Nephron (organoid): ENCODE results near the gene DCST1.

Experiments
- H3K27ac Mint-ChIP-seq, 3 experiments: 2 replicates each; pipeline ENCODE4 v1.8.0; 2020; ENCODE audit warnings: mixed read lengths in 3 of 3, mild to moderate bottlenecking in 2 of 3, moderate library complexity in 1 of 3
- H3K27me3 Mint-ChIP-seq: 2 replicates; pipeline ENCODE4 v1.8.0; 2021; ENCODE audit warnings: low read depth, mild to moderate bottlenecking, moderate library complexity, mixed read lengths
- H3K36me3 Mint-ChIP-seq: 2 replicates; pipeline ENCODE4 v1.8.0; 2020; ENCODE audit warnings: low read depth, mixed read lengths
- H3K4me1 Mint-ChIP-seq: 2 replicates; pipeline ENCODE4 v1.8.0; 2020; ENCODE audit warnings: mixed read lengths
- H3K4me3 Mint-ChIP-seq, 3 experiments: 2 replicates each; pipeline ENCODE4 v1.8.0; 2020; ENCODE audit warnings: mild to moderate bottlenecking in 3 of 3, mixed read lengths in 3 of 3, moderate library complexity in 2 of 3
- H3K9me3 Mint-ChIP-seq: 2 replicates; pipeline ENCODE4 v1.8.0; 2020; ENCODE audit warnings: mixed read lengths
- TF ChIP-seq, protein P1 (sequence below), 3 experiments: fragments of 200-600 bp; sonication (generic); IDR thresholded peaks; one replicate each; pipeline ENCODE4 v1.5.0; 2021; ENCODE audit warnings: antibody characterized with exemption in 3 of 3; ENCODE audit not compliant: unreplicated experiment in 3 of 3

The DCST1 gene

GRCh38 chr1:154996966-154997701 is 36.5 kb upstream of the DCST1 start:
- no peaks in the 10 kb centered on the region for H3K27me3 Mint-ChIP-seq
- H3K4me3 Mint-ChIP-seq: peak overlapping the region; percentile 51 to 68 (median 61)
- H3K27ac Mint-ChIP-seq: peak overlapping the region; percentile 29 to 74 (median 53)
- H3K9me3 Mint-ChIP-seq: no peaks in the 10 kb centered on the region
- TF ChIP-seq, protein P1, sequence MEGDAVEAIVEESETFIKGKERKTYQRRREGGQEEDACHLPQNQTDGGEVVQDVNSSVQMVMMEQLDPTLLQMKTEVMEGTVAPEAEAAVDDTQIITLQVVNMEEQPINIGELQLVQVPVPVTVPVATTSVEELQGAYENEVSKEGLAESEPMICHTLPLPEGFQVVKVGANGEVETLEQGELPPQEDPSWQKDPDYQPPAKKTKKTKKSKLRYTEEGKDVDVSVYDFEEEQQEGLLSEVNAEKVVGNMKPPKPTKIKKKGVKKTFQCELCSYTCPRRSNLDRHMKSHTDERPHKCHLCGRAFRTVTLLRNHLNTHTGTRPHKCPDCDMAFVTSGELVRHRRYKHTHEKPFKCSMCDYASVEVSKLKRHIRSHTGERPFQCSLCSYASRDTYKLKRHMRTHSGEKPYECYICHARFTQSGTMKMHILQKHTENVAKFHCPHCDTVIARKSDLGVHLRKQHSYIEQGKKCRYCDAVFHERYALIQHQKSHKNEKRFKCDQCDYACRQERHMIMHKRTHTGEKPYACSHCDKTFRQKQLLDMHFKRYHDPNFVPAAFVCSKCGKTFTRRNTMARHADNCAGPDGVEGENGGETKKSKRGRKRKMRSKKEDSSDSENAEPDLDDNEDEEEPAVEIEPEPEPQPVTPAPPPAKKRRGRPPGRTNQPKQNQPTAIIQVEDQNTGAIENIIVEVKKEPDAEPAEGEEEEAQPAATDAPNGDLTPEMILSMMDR (IDR thresholded peaks at IDR 0.05; ENCODE audit: unreplicated experiment in 3 of 3): no peak
- H3K4me1 Mint-ChIP-seq: peaks cover 24% of the 10 kb centered on the region
- no peaks in the 10 kb centered on the region for H3K36me3 Mint-ChIP-seq

GRCh38 chr1:154998201-154998780 is 35.3 kb upstream of the DCST1 start:
- H3K36me3 Mint-ChIP-seq: no peaks in the 10 kb centered on the region
- peak overlapping the region in 1 of 3 experiments; percentile 53 for H3K27ac Mint-ChIP-seq
- H3K4me3 Mint-ChIP-seq: peak overlapping the region; percentile 50 to 72 (median 59)
- H3K27me3 Mint-ChIP-seq: no peaks in the 10 kb centered on the region
- H3K4me1 Mint-ChIP-seq: peaks cover 24% of the 10 kb centered on the region
- H3K9me3 Mint-ChIP-seq: no peaks in the 10 kb centered on the region
- TF ChIP-seq, protein P1 (IDR thresholded peaks at IDR 0.05; ENCODE audit: unreplicated experiment in 3 of 3): no peak

DNA sequence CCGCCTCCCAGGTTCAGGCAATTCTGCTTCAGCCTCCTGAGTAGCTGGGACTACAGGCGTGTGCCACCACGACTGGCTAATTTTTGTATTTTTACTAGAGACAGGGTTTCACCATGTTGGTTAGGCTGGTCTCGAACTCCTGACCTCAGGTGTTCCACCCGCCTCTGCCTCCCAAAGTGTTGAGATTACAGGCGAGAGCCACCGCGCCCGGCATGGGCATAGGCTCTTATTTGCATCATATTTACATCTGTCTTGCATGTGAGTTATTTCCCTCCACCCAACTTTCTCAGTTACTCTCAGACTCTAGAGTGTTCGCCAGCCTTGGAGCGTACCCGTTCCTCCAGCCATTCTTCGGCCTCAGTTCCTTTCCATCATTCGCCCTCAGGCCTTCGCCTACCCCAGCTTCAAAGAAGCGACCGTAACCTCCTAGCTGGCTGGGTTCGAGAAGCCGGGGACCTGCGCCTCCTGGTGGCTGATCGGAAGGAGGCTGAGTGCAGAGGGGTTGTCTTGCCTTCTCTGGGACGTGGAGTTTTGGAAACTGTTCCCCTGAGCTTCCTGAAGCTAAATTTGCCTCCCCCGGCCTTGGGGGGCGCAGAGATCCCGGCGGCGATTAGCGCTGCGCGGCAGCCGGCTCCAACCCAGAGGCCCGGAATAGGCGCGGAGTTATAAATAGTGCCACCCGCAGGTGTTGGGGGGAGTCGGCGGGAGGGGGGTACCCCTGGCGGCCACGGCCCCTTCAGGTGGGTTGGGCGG is 34.6 kb upstream of the DCST1 start:
- Mint-ChIP-seq H3K36me3 (no peaks in the 10 kb centered on the region), H3K4me3 (peak overlapping the region; percentile 83 to 88 (median 85)), H3K27me3 (no peaks in the 10 kb centered on the region), H3K9me3 (no peaks in the 10 kb centered on the region), H3K4me1 (peaks cover 24% of the 10 kb centered on the region), H3K27ac (peak overlapping the region; percentile 87 to 98 (median 93))
- TF ChIP-seq, protein P1 (IDR thresholded peaks at IDR 0.05; ENCODE audit: unreplicated experiment in 3 of 3): peak; percentile 79 to 84 (median 80)

GRCh38 chr1:154999571-155000410 is 33.8 kb upstream of the DCST1 start:
- Mint-ChIP-seq H3K36me3 (no peaks in the 10 kb centered on the region), H3K4me1 (peaks cover 29% of the 10 kb centered on the region), H3K27me3 (no peaks in the 10 kb centered on the region), H3K4me3 (peak overlapping the region; percentile 88 to 97 (median 95)), H3K27ac (peak overlapping the region; percentile 98 to 99 (median 98)), H3K9me3 (no peaks in the 10 kb centered on the region)
- TF ChIP-seq, protein P1 (IDR thresholded peaks at IDR 0.05; ENCODE audit: unreplicated experiment in 3 of 3): no peak

- Mint-ChIP-seq H3K9me3 (no peaks in the 10 kb centered on the region), H3K4me3 (peak overlapping the region; percentile 88 to 97 (median 95)), H3K27ac (peak overlapping the region; percentile 98 to 99 (median 98)), H3K4me1 (peaks cover 29% of the 10 kb centered on the region), H3K27me3 (no peaks in the 10 kb centered on the region), H3K36me3 (no peaks in the 10 kb centered on the region)
- TF ChIP-seq, protein P1 (IDR thresholded peaks at IDR 0.05; ENCODE audit: unreplicated experiment in 3 of 3): no peak
These were observed 33.3 kb upstream of the DCST1 start for GRCh38 chr1:155000411-155000725.
